GM19193 (cell line): ENCODE results near the gene SERP2.

Source experiments
- POLR2A ChIP-seq: IDR thresholded peaks from 4 replicates; pipeline ENCODE4 v1.6.1; 2011; ENCODE audit not compliant: insufficient read depth, insufficient read length; ENCODE audit errors: extremely low read depth

SERP2 gene

DNA sequence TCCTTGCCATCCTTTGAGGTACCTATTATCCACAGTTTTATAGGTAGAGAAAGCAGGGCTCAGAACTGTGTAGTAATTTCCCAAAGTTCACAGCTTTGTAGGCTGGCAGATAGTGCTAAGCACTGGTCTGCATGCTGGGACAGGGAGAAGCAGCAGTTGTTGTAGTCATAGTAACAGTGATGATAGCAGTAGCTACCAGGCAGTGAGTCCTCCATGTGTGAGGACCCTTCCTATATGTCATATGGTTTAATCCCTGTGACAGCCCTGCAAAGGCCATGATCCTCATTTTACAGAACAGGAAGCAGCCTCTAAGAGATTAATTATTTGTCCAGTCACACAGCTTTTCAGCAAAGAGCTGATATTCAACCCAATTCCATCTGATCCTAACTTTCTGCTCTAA, 21.0 kb downstream of the SERP2 start:
- TF ChIP-seq POLR2A = no peak

DNA sequence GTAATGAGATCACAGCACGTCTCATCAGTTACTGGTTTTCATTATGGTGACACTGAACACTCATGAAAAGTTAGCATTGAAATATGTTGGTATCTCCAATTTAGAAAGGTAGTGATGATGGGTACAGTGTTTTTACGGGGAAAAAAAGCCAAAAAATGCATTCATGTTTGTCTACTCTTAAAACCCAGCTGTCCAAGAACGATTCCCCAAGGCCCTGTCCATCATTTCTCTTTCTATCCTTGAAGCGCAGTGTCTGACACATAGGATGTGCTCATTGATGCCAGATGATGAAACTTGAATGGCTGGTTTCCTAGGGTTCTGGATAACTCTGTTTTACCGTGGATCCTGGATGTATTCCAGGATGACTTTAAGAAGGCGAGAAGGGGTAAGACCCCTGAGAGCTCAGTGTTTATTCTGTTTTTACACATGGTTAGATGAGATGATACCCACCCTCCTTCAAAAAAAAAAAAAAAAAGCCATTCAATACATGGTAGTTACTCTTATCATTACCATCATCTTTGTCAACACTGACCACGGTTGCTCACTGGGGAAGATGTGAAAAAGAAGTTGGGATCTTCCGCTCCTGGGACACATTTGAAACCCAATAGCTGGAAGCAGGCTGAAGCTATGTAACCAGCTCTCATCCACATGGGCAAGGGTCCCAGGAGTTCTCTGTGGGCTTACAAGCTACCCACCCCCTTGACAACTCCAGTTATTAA, 22.5 kb downstream of the SERP2 start:
- TF ChIP-seq POLR2A = no peak

DNA sequence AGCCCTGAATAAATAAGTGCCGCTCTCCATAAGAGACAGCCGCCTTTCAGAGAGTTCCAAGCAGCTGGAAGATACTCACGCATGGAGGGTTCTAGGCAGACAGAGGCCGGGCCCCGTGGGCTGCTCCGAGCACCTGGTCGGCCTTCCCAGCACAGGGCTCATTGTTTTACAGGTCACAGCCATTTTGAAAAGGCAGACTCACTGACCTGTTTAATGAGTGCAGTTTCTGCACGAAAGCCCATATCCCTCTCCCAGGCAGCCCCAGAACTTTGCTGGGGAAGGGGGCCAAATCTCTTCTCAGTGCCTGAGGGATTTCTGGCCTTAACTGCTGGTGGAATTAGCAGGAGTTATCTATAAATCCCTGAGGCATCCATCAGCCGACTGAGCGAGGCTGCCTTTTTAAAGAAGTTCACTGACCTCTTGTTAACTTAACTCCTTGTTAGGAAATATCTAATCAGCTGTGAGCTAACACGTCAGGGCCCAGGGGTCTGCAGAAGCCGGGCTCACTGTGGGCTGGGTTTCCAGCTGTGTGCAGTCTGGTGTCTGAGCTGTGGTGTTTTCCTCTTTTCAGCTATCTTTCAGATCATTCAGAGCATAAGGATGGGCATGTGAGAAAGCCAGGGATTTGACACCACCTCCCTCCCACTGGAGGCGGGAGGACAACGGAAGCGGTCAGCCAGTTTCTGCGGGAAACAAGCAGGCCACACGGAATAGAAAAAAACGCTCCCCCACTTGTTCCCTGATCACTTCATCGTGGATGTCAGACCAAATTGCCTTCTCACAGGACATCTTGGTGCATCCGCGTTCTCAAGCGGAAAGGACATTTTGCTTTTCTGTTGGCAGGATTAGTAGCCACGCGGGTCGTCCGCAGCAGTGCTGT, 23.3 kb downstream of the SERP2 start:
- no peak for TF ChIP-seq POLR2A

DNA sequence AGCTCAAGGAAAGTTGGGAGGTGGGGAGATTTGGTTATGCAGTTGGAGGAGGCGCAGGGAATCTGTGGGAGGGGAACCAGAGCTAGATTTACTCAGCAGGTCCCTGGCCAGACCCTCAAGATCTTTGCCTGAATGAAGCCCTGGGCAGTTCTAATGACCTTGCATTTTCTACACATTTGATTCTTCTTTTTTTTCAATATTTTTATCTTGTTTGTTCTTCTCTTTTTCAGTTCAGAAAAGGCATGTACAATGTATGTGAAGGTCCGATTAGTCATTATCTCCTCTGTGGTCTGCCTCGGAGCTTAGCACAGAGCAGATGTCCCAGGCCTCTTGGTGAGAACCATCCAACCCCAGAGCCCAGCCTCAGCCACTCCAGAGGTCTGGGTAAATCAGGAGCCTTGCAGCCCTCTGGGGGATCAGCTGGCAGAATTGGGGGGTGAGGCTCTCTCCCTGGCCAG, 24.2 kb downstream of the SERP2 start:
- no peak for TF ChIP-seq POLR2A

DNA sequence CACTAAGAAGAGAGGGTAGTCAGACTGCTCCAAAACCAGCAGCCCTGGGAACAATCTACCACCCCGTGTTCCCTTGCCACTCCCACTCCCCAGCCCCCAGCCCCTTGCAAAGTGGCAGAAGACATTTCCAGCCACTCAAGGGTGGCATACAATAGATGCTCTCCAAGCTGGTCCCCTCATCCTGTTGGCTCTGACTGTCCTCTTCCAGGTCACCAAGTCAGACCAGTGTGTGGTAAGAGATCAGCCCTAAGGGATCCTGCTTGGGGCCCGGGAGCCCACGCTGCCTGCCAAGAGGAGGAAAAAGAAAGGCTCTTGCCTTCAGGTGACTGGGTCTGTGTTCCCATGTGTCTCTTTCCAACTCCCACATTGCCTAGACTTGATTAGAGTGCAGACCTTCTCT, 25.0 kb downstream of the SERP2 start:
- TF ChIP-seq POLR2A = no peak

DNA sequence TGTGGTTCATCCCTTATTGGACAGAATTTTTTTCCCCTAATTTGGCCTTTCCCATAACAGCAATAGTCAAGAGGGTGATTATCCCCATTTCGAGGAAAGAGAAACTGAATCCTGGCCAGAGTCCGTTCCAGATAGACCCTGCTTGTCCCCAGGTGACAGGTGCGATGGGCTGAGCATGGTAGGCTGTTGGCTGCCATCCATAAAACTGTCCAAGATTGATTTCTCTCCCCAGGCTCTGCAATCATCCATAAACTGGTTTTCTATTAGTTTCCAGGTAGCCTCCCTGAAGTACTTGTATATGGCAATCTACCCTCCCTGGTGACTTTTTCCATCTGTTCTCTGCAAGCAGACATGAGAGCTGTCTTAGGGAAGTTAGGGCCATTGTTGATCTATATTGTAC, 25.4 kb downstream of the SERP2 start:
- no peak for TF ChIP-seq POLR2A

DNA sequence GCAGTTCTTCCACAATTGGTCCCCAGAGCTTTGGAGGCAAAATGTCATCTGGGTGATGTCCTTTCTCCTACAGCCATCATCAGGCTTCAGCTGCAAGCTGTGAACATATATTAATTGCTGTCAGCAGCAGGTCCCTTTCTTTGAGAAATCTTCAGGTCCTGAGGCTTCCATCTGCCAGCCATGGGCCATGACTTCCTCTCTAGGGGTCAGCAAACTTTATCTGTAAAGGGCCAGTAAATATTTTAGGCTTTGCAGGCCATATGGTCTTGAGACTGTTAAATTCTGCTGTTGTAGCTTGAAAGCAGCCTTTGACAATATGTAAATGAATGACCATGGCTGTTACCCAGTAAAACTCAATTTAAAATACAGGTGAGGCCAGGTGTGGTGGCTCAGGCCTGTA, 27.1 kb downstream of the SERP2 start:
- no peak for TF ChIP-seq POLR2A

DNA sequence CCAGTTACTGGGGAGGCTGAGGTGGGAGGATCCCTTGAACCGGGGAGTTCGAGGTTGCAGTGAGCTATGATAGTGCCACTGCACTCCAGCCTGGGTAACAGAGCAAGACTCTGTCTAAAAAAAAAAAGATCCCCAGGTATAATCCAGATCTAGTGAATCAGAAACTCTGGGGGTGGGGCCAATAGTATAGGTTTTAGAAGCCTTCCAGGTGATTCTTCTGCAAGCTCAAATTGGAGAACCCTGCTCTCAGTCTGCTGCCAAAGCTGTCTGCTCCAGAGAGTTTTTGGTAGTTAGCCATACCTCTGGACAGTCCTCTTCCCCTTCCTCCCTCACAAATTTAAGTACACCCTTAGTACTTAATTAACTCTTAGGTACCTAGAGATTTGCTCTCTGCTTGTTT, 28.0 kb downstream of the SERP2 start:
- TF ChIP-seq POLR2A = no peak

DNA sequence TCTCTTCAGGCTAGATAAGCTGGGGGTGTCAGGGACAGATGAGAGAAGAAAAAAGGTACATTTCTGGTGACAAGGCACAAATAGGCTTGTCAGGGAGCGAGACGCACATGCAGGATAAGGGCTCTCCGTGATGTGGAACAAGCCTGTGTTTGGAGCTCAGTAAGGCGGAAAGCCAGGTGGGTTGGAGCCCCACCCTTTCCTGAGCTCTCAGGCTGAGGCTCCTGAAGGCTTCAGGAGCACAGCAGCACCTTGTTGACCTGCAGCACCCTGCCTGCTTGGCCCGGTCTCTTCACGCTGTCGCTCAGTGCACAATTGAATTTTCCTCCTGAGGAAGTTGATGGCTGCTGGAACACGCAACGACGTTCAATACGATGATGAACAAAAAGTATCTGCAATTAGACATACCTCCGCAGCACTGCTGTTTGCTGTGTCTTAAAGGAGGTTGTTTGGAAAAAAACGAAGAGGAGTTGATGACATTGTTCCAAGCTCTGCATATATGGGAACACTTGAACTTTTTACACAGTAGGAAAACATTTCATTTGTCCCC, 29.3 kb downstream of the SERP2 start:
- TF ChIP-seq POLR2A = no peak

DNA sequence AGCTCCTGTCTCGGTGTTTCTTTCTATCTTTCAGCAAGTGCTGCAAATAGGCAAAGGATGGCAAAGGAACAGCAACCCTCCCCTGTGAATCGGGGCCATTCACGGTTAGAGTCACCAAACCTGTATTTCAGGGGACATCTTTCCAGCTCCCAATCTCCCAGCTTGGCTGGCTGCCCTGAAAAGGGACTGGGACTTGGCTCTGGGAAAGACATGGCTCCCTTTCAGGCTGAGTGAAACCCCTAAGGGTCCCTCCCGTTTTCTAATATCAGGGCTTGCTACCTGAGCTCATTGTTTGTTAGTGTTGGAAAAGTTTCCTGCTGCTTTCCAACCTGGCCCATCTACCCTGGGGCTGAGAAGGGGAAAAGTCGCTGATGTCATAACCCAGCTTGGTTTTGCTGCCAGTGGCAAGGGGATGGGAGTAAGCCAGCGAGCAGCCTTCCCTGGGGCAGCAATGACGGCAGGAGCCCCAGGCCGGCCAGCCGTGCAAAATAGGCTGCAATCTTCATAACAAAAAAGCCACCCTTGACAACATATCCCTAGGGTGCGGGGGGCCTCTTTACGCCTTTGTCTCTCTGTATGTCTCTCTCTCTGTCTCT, 29.9 kb downstream of the SERP2 start:
- no peak for TF ChIP-seq POLR2A

DNA sequence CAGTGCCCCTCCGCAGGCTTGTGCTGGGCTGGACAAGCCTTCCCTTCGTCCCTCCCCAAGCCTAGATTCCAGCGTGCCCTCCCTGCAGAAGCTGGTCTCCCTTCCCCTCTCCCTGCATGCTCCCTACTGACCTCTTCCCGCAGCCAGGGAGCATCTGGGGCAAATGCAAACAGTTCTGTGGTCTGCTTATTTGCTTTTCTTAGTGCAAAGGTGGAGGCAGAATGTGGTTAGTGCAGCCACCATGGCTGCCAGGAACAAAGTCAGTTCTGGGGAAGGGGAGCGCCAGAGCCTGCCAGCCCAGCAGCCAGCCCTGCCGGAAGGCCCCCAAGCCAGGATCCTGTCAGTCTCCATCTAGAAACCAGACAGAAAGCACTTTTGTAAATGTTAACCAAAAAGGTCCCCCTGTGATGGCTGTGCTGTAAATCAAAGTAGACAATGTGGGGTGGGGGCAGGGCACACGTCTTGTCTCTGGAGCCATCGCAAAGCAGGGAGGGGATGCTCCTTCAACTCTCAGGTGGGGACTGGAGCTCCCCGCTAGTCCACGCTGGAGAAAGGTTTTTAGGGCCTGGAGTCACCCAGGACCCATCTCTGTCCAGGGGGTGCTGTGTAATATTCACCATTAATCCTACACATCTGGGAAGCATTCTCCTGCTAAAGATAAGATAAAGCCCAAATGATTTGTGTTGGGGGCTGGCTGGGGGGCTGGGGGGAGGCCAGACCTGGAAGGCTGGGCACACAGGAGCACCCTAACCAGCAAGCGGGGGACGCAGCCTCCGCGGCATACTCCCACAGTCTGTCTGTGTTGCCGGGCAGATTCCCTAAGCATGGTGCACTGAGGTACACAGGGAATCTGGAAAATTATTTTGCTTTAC, 30.9 kb downstream of the SERP2 start:
- TF ChIP-seq POLR2A = no peak

DNA sequence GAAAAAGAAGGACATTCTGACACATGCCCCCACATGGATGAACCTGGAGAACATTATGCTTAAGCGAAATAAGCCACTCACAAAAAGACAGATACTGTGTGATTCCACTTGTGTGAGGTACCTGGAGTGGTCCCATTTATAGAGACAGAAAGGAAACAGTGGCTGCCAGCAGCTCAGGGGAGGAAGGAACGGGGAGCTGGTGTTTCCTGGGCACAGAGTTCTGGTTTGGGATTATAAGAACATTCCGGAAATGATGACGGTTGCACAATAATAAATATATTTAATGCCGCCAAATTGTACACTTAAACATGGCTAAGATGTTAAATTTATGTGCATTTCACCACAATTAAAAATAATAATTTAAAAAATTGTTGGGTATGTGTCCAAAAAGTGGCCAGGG, 33.0 kb downstream of the SERP2 start:
- no peak for TF ChIP-seq POLR2A

DNA sequence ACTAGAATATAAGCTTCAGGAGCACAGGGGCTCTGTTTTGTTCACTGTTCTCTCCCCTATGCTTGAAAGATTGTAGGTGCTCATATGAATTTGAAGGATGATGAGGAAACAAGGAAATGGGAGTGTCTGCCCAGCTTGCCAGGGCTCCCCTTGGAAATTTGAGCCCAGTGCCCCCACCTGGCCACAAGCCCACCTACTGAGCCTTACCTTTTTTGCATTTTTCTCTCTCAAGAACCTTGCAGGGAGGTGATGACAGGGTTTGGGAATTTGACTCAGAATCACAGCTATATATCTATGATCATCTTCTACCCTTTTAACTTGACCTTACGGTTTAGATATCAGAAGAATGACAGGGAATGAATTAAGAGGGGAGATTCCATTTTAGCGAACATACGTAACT, 33.8 kb downstream of the SERP2 start:
- TF ChIP-seq POLR2A = no peak

DNA sequence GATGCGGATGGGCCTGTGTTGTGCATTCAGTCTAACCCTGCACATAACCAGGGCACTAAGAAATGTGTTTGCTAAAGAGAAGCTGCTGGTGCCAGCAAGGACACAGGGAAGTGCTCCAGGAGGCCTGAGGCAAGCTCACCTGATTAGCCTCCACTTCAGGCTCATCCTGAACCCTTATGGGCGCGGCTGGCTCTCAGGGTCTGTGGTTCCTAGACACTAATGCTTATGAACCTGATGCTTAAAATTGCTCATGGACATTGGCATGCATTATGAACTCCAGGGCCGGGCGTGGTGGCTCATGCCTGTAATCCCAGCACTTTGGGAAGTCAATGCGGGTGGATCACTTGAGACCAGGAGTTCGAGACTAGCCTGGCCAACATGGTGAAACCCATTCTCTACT, 34.3 kb downstream of the SERP2 start:
- no peak for TF ChIP-seq POLR2A

DNA sequence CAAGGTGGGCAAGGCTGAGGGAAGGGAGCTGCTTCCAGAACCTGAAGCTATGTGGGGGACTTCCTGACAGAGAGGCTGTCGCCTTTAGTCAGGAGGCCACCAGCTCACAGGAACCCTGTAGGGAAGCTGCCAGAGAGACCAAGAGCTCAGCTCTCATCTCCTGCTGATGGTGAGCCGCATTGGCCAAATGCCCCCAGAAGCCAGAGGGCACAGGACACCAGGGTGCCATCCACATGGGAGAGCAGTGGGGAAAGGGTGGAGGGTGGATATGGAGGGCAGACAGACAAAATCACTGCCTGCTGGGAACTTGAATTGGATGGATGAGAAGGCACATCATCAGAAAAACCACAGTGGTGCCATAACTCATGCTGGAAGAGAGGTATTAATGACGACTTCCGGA, 36.0 kb downstream of the SERP2 start:
- no peak for TF ChIP-seq POLR2A

DNA sequence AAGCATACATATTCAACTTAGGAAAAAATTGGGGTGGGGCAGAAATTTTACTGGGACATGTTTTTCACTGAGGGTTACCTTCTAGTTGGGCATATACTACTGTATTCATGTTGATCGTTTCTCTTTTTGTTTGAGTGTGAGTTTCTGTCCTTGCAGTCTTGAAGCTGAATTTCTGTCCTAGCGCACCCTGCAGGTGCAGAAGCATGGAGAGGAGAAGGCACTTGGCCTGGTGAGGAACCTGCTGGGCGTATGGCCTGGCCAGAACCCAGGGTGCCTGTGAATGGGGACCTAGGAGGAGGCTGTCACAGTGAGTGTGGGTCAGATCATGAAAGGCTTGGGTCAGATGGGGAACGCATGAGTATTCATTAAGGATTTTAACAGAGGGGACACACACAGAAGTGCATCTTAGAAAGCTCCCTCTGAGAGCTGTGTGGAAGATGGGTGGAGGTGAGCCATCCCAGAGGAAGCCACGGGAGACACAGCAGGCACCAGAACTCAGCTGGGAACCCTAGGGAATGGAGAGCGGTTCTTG, 36.8 kb downstream of the SERP2 start:
- TF ChIP-seq POLR2A = no peak
